Keratinocyte (primary cell): Measurements from ENCODE around the gene CLMN. TPM values are rescaled to one million over a fixed set of nuclear protein-coding genes. Genes with fewer than 3 reads are reported as not detected.
A peak's percentile ranks its signal among the peaks of the same experiment; 100 is the strongest.

Source experiments
- DNase-seq: peaks from one replicate; pipeline ENCODE4 v3.0.0-alpha.2; 2011; ENCODE audit warnings: low read depth, missing footprints, low spot score
- FAIRE-seq: peaks from 2 replicates; lab custom pipeline; 2011; peaks lifted over from hg19 to GRCh38; lab: Jason Lieb, UNC
- H2AFZ ChIP-seq: 2 replicates; pipeline ENCODE4 v1.6.0; 2012; ENCODE audit warnings: low read length, control low read depth, inconsistent platforms; ENCODE audit not compliant: control insufficient read depth
- H3K27ac ChIP-seq: 2 replicates; pipeline ENCODE4 v1.5.1; 2011; ENCODE audit warnings: low read length; ENCODE audit not compliant: control insufficient read depth, insufficient read depth
- H3K27me3 ChIP-seq: 3 replicates; pipeline ENCODE4 v1.6.0; 2011; ENCODE audit warnings: low read length; ENCODE audit not compliant: control insufficient read depth, insufficient read depth; ENCODE audit errors: extremely low read depth
- H3K36me3 ChIP-seq, 2 experiments: 2 replicates in 1 of 2; 3 replicates in 1 of 2; pipeline ENCODE4 v1.5.1; 2011; ENCODE audit warnings: low read length in 2 of 2, mild to moderate bottlenecking in 1 of 2; ENCODE audit not compliant: control insufficient read depth in 2 of 2, insufficient read depth in 2 of 2; ENCODE audit errors: extremely low read depth in 1 of 2
- H3K4me1 ChIP-seq: 3 replicates; pipeline ENCODE4 v1.5.1; 2011; ENCODE audit warnings: low read length; ENCODE audit not compliant: control insufficient read depth, insufficient read depth; ENCODE audit errors: extremely low read depth
- H3K4me2 ChIP-seq: 3 replicates; pipeline ENCODE4 v1.6.0; 2011; ENCODE audit warnings: low read depth, low read length; ENCODE audit not compliant: control insufficient read depth, insufficient read depth; ENCODE audit errors: extremely low read depth
- H3K4me3 ChIP-seq, 3 experiments: fragments of 200-600 bp in 1 of 3; sonication (generic) in 1 of 3; 2 replicates in 2 of 3; 3 replicates in 1 of 3; pipeline ENCODE4 v1.5.1; 2011 to 2016; ENCODE audit warnings: low read length in 3 of 3, mild to moderate bottlenecking in 3 of 3, control low read depth in 2 of 3, inconsistent platforms in 1 of 3, low read depth in 1 of 3, mixed read lengths in 1 of 3, mixed run types in 1 of 3, moderate library complexity in 1 of 3; ENCODE audit not compliant: control insufficient read depth in 2 of 3, insufficient read depth in 2 of 3; ENCODE audit errors: extremely low read depth in 1 of 3
- H3K79me2 ChIP-seq: 2 replicates; pipeline ENCODE4 v1.6.0; 2012; ENCODE audit warnings: low read length; ENCODE audit not compliant: control insufficient read depth, insufficient read depth
- H3K9ac ChIP-seq: 3 replicates; pipeline ENCODE4 v1.6.0; 2011; ENCODE audit warnings: low read length; ENCODE audit not compliant: control insufficient read depth, insufficient read depth; ENCODE audit errors: extremely low read depth
- H3K9me1 ChIP-seq: 3 replicates; pipeline ENCODE4 v1.6.0; 2011; ENCODE audit warnings: low read length; ENCODE audit not compliant: control insufficient read depth, insufficient read depth; ENCODE audit errors: extremely low read depth
- H3K9me3 ChIP-seq: 2 replicates; pipeline ENCODE4 v1.5.1; 2012; ENCODE audit warnings: low read depth, low read length; ENCODE audit not compliant: control insufficient read depth
- H4K20me1 ChIP-seq: 3 replicates; pipeline ENCODE4 v1.6.0; 2011; ENCODE audit warnings: low read length; ENCODE audit not compliant: control insufficient read depth, insufficient read depth; ENCODE audit errors: extremely low read depth
- CTCF ChIP-seq, 3 experiments: IDR thresholded peaks in 1 of 3; conservative IDR thresholded peaks in 1 of 3; optimal IDR thresholded peaks in 1 of 3; 2 replicates in 2 of 3; 3 replicates in 1 of 3; pipeline versions ENCODE3 to v1.5.1; 2011; ENCODE audit warnings: low read length in 3 of 3, mild to moderate bottlenecking in 3 of 3, moderate library complexity in 2 of 3, control low read depth in 1 of 3, inconsistent platforms in 1 of 3; ENCODE audit not compliant: insufficient read depth in 2 of 3; ENCODE audit errors: extremely low read depth in 1 of 3
- EZH2 ChIP-seq: IDR thresholded peaks from one replicate; pipeline ENCODE4 v1.6.1; 2012; ENCODE audit warnings: inconsistent platforms, mild to moderate bottlenecking, low read length, moderate library complexity
- dilution Hi-C: fragments of 300-500 bp; cut with MboI; formaldehyde crosslinking; loops from one replicate; pipeline ENCODE4 v1.7.0; 2020; ENCODE audit warnings: low sequenced_read_pairs; ENCODE audit not compliant: extremely low pct_ligation_motif_present
- polyA plus RNA-seq, 5 experiments: library from polyadenylated mRNA; depleted of rRNA in 3 of 5; stranded (reverse) in 3 of 5; stranded (forward) in 1 of 5; unstranded in 1 of 5; fragments of >200 nt; gene quantifications; 1 replicate in 1 of 5; 2 replicates in 3 of 5; 3 replicates in 1 of 5; pipeline versions ENCODE4 v1.2.1 to v1.2.3, GENCODE V29; 2011 to 2012; ENCODE audit warnings: missing spikeins in 2 of 5, low read depth in 1 of 5, low replicate concordance in 1 of 5

Gene CLMN
- polyA plus RNA-seq, 1 donor (not counting 4 experiments of a cell fraction or from before 2014, with no cell fraction given) = 6.1 TPM

- Histone ChIP-seq H3K79me2 (no peaks in the 10 kb centered on the region), H4K20me1 (peaks cover 3% of the 10 kb centered on the region), H3K9ac (no peak overlapping the region), H3K9me1 (peaks cover 2% of the 10 kb centered on the region), H3K36me3 (no peaks in the 10 kb centered on the region), H3K27me3 (no peaks in the 10 kb centered on the region), H3K27ac (no peak overlapping the region), H3K4me2 (peak overlapping the region; percentile 45), H3K4me3 (no peak overlapping the region), H3K9me3 (no peaks in the 10 kb centered on the region), H3K4me1 (peaks cover 19% of the 10 kb centered on the region), H2AFZ (no peak overlapping the region)
- dilution Hi-C loops = no loop called here
- DNase-seq (no peak), FAIRE-seq (no peak)
- TF ChIP-seq CTCF (optimal IDR thresholded peaks at IDR 0.05 in 1 of 3, IDR thresholded peaks at IDR 0.05 in 1 of 3, conservative IDR thresholded peaks at IDR 0.05 in 1 of 3; ENCODE audit: extremely low read depth in 1 of 3, insufficient read depth in 2 of 3, low read length in 3 of 3) = no peak
- TF ChIP-seq EZH2 = no peak
Observed at GRCh38 chr14:95315156-95315555, 4.6 kb downstream of the CLMN start.

GRCh38 chr14:95314609-95315008, 5.1 kb downstream of the CLMN start:
- Histone ChIP-seq H3K9ac (no peak overlapping the region), H3K4me1 (peaks cover 19% of the 10 kb centered on the region), H4K20me1 (peaks cover 3% of the 10 kb centered on the region), H3K9me1 (peaks cover 2% of the 10 kb centered on the region), H3K79me2 (no peaks in the 10 kb centered on the region), H3K4me3 (no peak overlapping the region), H3K9me3 (no peaks in the 10 kb centered on the region), H3K27ac (no peak overlapping the region), H3K36me3 (no peaks in the 10 kb centered on the region), H3K27me3 (no peaks in the 10 kb centered on the region), H2AFZ (no peak overlapping the region), H3K4me2 (peak overlapping the region; percentile 45)
- dilution Hi-C loops = no loop called here
- TF ChIP-seq EZH2 (no peak), CTCF (optimal IDR thresholded peaks at IDR 0.05 in 1 of 3, IDR thresholded peaks at IDR 0.05 in 1 of 3, conservative IDR thresholded peaks at IDR 0.05 in 1 of 3; ENCODE audit: extremely low read depth in 1 of 3, insufficient read depth in 2 of 3, low read length in 3 of 3) (no peak)
- FAIRE-seq = peak; percentile 88
- DNase-seq = no peak
